ENCODE measurements around the gene NUDT4.

DNA sequence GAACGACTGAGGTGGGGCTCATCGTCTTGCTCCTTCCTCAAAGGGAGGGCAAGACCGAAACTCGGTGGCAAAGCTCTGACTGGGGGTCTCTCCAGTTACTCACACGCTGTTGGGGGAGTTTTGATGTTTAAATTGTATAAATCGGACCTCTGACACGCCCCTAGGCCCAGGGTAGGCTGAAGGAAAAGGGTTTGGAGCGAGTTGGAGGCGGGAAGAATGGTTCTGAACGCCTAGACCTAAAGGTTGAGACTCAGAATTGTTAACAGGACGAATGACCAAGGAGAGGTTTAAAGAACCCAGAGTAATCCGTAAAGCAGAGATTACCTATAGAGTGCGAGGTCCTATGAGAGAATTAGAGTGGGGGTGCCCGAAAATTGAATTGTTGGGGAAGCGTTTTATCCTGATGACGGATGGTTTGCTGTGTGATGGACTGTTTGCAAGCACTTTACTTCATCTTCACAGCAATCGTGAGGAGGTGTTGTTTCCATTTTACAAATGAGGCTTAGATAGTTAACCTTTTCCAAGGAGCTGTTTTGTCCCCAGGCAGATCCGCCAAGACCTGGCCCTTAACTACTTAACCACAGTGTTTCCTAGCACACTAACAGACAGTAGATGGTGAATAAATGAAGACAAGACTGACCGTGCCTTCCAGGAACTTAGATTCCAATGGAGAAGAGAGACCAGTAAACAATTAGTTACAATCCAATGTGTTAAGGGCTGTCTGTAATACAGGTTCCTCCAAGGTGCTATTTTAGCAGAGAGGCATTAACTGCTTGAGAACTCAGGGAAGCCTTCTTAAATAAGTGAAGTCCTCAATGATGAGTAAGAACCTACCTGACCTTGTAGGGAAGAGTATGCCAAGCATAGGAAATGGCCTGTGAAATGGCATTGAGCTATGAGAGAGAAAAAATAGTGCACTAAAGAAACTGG lies 65.0 kb downstream of the NUDT4 start:
- TF ChIP-seq CTCF (IDR thresholded peaks at IDR 0.05) (no peak), CREM (CRISPR knock-in tag; IDR thresholded peaks at IDR 0.05) (no peak), SMAD3 (CRISPR knock-in tag; IDR thresholded peaks at IDR 0.05; ENCODE audit: borderline replicate concordance) (no peak), FOXP1 (CRISPR knock-in tag; IDR thresholded peaks at IDR 0.05; ENCODE audit: borderline replicate concordance) (no peak), JUN (CRISPR knock-in tag; IDR thresholded peaks at IDR 0.05) (no peak), NR2C2 (CRISPR knock-in tag; IDR thresholded peaks at IDR 0.05) (no peak), HMGXB4 (CRISPR knock-in tag; IDR thresholded peaks at IDR 0.05) (no peak; the same call in 1 of the 2 replicates), ATF3 (CRISPR knock-in tag; conservative IDR thresholded peaks at IDR 0.05) (no peak), ZNF512 (CRISPR knock-in tag; IDR thresholded peaks at IDR 0.05; ENCODE audit: borderline replicate concordance) (no peak), SP1 (CRISPR knock-in tag; conservative IDR thresholded peaks at IDR 0.05) (no peak), IRF2 (CRISPR knock-in tag; IDR thresholded peaks at IDR 0.05; ENCODE audit: borderline replicate concordance, low read depth) (no peak)
- TF ChIP-seq, protein P1, sequence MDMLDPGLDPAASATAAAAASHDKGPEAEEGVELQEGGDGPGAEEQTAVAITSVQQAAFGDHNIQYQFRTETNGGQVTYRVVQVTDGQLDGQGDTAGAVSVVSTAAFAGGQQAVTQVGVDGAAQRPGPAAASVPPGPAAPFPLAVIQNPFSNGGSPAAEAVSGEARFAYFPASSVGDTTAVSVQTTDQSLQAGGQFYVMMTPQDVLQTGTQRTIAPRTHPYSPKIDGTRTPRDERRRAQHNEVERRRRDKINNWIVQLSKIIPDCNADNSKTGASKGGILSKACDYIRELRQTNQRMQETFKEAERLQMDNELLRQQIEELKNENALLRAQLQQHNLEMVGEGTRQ (CRISPR knock-in tag; IDR thresholded peaks at IDR 0.05) = no peak
- TF ChIP-seq, protein P2, sequence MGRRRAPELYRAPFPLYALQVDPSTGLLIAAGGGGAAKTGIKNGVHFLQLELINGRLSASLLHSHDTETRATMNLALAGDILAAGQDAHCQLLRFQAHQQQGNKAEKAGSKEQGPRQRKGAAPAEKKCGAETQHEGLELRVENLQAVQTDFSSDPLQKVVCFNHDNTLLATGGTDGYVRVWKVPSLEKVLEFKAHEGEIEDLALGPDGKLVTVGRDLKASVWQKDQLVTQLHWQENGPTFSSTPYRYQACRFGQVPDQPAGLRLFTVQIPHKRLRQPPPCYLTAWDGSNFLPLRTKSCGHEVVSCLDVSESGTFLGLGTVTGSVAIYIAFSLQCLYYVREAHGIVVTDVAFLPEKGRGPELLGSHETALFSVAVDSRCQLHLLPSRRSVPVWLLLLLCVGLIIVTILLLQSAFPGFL (CRISPR knock-in tag; IDR thresholded peaks at IDR 0.05; ENCODE audit: borderline replicate concordance) = no peak
